ENCODE results near the gene RERE. TPM values are rescaled to one million over a fixed set of nuclear protein-coding genes. Genes with fewer than 3 reads are reported as not detected.
A peak's percentile ranks its signal among the peaks of the same experiment; 100 is the strongest.
"Not testable (repeated sequence)": the region's sequence is repeated elsewhere in the genome, so short reads cannot be mapped to it uniquely, and the experiment has no call there.

The RERE gene
- total RNA-seq, 1 donor from 2014 or later = 134 TPM

- ATAC-seq (peak; percentile 57), DNase-seq (ENCODE audit: low spot score) (no peak)
- intact Hi-C loops (cut with DNase I) = no loop called here
Measured at GRCh38 chr1:8525216-8525557, 292.3 kb downstream of the RERE start.

- intact Hi-C loops (cut with DNase I) = no loop called here
- ATAC-seq = no peak
- no peak for DNase-seq (ENCODE audit: low spot score)
Measured at GRCh38 chr1:8524627-8525157, 292.7 kb downstream of the RERE start.

- no peak for ATAC-seq
- no peak for DNase-seq (ENCODE audit: low spot score)
- intact Hi-C loops (cut with DNase I) = no loop called here
Measured at GRCh38 chr1:8523666-8524206, 293.7 kb downstream of the RERE start.

GRCh38 chr1:8520483-8520966, 296.9 kb downstream of the RERE start:
- no peak for ATAC-seq
- intact Hi-C loops (cut with DNase I) = no loop called here

GRCh38 chr1:8519167-8519566, 298.3 kb downstream of the RERE start:
- intact Hi-C loops (cut with DNase I) = no loop called here
- no peak for DNase-seq (ENCODE audit: low spot score)
- ATAC-seq = no peak

More at GRCh38 chr1:8520483-8520966, 296.9 kb downstream of the RERE start:
- no peak for DNase-seq (ENCODE audit: low spot score)

GRCh38 chr1:8518490-8518801, 299.0 kb downstream of the RERE start:
- ATAC-seq (no peak), DNase-seq (ENCODE audit: low spot score) (no peak)
- intact Hi-C loops (cut with DNase I) = no loop called here

- peak; percentile 65 for ATAC-seq
- intact Hi-C loops (cut with DNase I) = no loop called here
- no peak for DNase-seq (ENCODE audit: low spot score)
Measured at GRCh38 chr1:8517661-8518489, 299.6 kb downstream of the RERE start.

GRCh38 chr1:8516793-8517556, 300.5 kb downstream of the RERE start:
- ATAC-seq (no peak), DNase-seq (ENCODE audit: low spot score) (no peak)
- intact Hi-C loops (cut with DNase I) = no loop called here

- DNase-seq (ENCODE audit: low spot score) (no peak), ATAC-seq (no peak)
- intact Hi-C loops (cut with DNase I) = no loop called here
Measured at GRCh38 chr1:8516278-8516777, 301.1 kb downstream of the RERE start.

- no peak for DNase-seq (ENCODE audit: low spot score)
- no peak for ATAC-seq
- intact Hi-C loops (cut with DNase I) = loop anchor here (5.0 kb wide), 1 partner anchor 45 kb away; no protein-coding TSS in a partner anchor
Measured at GRCh38 chr1:8512504-8512903, 304.9 kb downstream of the RERE start.

- no peak for DNase-seq (ENCODE audit: low spot score)
- intact Hi-C loops (cut with DNase I) = loop anchor here (5.0 kb wide), 1 partner anchor 43 kb away; no protein-coding TSS in a partner anchor
- peak; percentile 81 for ATAC-seq
Measured at GRCh38 chr1:8510041-8510823, 307.2 kb downstream of the RERE start.

- intact Hi-C loops (cut with DNase I) = no loop called here
- no peak for DNase-seq (ENCODE audit: low spot score)
- ATAC-seq = no peak
Measured at GRCh38 chr1:8509579-8509978, 307.9 kb downstream of the RERE start.

- intact Hi-C loops (cut with DNase I) = no loop called here
- ATAC-seq = no peak
- no peak for DNase-seq (ENCODE audit: low spot score)
Measured at GRCh38 chr1:8506995-8507615, 310.3 kb downstream of the RERE start.

- intact Hi-C loops (cut with DNase I) = no loop called here
- DNase-seq (ENCODE audit: low spot score) = no peak
- no peak for ATAC-seq
Measured at GRCh38 chr1:8506456-8506855, 311.0 kb downstream of the RERE start.

GRCh38 chr1:8503842-8504241, 313.6 kb downstream of the RERE start:
- DNase-seq (ENCODE audit: low spot score) (no peak), ATAC-seq (no peak)
- intact Hi-C loops (cut with DNase I) = no loop called here

GRCh38 chr1:8502949-8503348, 314.5 kb downstream of the RERE start:
- DNase-seq (ENCODE audit: low spot score); intact Hi-C loops (cut with DNase I); ATAC-seq: not testable (repeated sequence)

- DNase-seq (ENCODE audit: low spot score) (no peak), ATAC-seq (peak; percentile 92)
- intact Hi-C loops (cut with DNase I) = no loop called here
Measured at GRCh38 chr1:8497210-8497819, 320.1 kb downstream of the RERE start.

- ATAC-seq (no peak), DNase-seq (ENCODE audit: low spot score) (no peak)
- intact Hi-C loops (cut with DNase I) = no loop called here
Measured at GRCh38 chr1:8496473-8496872, 321.0 kb downstream of the RERE start.
